Neural crest cell (in vitro differentiated cells): ENCODE measurements around the gene ACBD5. TPM values are rescaled to one million over a fixed set of nuclear protein-coding genes. Genes with fewer than 3 reads are reported as not detected.

Source experiments
- DNase-seq: peaks from one replicate; pipeline ENCODE4 v3.0.0; 2021; ENCODE audit warnings: low read depth, mixed read lengths, low spot score
- H3K27ac Mint-ChIP-seq: one replicate; pipeline ENCODE4 v1.8.0; 2021; ENCODE audit warnings: mild to moderate bottlenecking, mixed read lengths; ENCODE audit not compliant: unreplicated experiment
- H3K27me3 Mint-ChIP-seq: 2 replicates; pipeline ENCODE4 v1.8.0; 2021; ENCODE audit warnings: low read depth, mild to moderate bottlenecking, mixed read lengths
- H3K36me3 Mint-ChIP-seq: 2 replicates; pipeline ENCODE4 v1.8.0; 2021; ENCODE audit warnings: low read depth, mild to moderate bottlenecking, mixed read lengths
- H3K4me1 Mint-ChIP-seq: 2 replicates; pipeline ENCODE4 v1.8.0; 2021; ENCODE audit warnings: mixed read lengths
- H3K4me3 Mint-ChIP-seq: one replicate; pipeline ENCODE4 v1.8.0; 2021; ENCODE audit warnings: mild to moderate bottlenecking, mixed read lengths
- H3K9me3 Mint-ChIP-seq: 2 replicates; pipeline ENCODE4 v1.8.0; 2021; ENCODE audit warnings: mixed read lengths
- total RNA-seq: library from RNA; stranded (reverse); gene quantifications from 2 replicates; pipeline ENCODE4 v1.2.1, GENCODE V29; 2021
- TF ChIP-seq, protein P1 (sequence below): fragments of 200-600 bp; sonication (generic); conservative IDR thresholded peaks from 2 replicates; pipeline ENCODE4 v1.5.0; 2021; ENCODE audit warnings: antibody characterized with exemption, mild to moderate bottlenecking

Gene ACBD5
- total RNA-seq, 1 donor from 2014 or later: 17.4 TPM

DNA sequence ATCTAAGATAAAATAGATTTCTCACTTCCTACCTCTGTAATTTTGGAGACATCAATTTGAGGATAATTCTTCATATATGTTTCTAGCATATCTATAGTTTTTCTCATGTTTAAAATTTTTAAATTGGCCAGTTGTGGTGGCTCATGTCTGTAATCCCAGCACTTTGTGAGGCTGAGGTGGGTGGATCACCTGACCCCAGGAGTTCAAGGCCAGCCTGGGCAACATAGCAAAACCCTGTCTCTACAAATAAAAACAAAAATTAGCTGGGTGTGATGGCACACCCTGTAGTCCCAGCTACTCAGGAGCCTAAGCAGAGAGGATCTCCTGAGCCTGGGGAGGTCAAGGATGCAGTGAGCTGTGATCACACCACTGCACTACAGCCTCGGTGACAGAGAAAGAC lies 4.9 kb downstream of the ACBD5 start:
- no peaks in the 10 kb centered on the region for H3K9me3 Mint-ChIP-seq
- H3K27ac Mint-ChIP-seq: no peak overlapping the region
- H3K27me3 Mint-ChIP-seq: no peaks in the 10 kb centered on the region
- DNase-seq: no peak
- peaks cover 15% of the 10 kb centered on the region for H3K4me1 Mint-ChIP-seq
- no peaks in the 10 kb centered on the region for H3K36me3 Mint-ChIP-seq
- H3K4me3 Mint-ChIP-seq: no peak overlapping the region
- TF ChIP-seq, protein P1, sequence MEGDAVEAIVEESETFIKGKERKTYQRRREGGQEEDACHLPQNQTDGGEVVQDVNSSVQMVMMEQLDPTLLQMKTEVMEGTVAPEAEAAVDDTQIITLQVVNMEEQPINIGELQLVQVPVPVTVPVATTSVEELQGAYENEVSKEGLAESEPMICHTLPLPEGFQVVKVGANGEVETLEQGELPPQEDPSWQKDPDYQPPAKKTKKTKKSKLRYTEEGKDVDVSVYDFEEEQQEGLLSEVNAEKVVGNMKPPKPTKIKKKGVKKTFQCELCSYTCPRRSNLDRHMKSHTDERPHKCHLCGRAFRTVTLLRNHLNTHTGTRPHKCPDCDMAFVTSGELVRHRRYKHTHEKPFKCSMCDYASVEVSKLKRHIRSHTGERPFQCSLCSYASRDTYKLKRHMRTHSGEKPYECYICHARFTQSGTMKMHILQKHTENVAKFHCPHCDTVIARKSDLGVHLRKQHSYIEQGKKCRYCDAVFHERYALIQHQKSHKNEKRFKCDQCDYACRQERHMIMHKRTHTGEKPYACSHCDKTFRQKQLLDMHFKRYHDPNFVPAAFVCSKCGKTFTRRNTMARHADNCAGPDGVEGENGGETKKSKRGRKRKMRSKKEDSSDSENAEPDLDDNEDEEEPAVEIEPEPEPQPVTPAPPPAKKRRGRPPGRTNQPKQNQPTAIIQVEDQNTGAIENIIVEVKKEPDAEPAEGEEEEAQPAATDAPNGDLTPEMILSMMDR: no peak

DNA sequence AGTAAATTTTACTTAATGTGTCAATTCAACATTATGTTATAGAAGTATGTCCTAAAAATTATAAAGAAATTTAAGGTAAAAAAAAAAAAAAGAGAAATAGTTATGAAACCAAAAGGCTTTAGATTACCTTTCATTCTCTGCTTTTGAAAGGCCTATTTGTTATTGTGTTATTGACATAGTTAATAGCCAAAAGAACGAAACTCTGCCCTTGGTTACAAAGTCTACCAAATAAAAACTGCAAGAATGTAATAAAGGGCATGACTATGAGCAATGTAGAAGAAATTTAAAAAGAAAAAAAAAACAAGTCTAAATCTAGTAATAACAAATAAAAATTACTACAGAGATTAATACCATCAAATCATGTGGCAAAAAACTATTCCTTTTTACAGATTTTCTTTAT lies 10.6 kb downstream of the ACBD5 start:
- no peaks in the 10 kb centered on the region for H3K27me3 Mint-ChIP-seq
- H3K4me1 Mint-ChIP-seq: no peaks in the 10 kb centered on the region
- H3K4me3 Mint-ChIP-seq: no peak overlapping the region
- no peaks in the 10 kb centered on the region for H3K9me3 Mint-ChIP-seq
- H3K27ac Mint-ChIP-seq: no peak overlapping the region
- no peaks in the 10 kb centered on the region for H3K36me3 Mint-ChIP-seq
- TF ChIP-seq, protein P1: no peak
- no peak for DNase-seq

DNA sequence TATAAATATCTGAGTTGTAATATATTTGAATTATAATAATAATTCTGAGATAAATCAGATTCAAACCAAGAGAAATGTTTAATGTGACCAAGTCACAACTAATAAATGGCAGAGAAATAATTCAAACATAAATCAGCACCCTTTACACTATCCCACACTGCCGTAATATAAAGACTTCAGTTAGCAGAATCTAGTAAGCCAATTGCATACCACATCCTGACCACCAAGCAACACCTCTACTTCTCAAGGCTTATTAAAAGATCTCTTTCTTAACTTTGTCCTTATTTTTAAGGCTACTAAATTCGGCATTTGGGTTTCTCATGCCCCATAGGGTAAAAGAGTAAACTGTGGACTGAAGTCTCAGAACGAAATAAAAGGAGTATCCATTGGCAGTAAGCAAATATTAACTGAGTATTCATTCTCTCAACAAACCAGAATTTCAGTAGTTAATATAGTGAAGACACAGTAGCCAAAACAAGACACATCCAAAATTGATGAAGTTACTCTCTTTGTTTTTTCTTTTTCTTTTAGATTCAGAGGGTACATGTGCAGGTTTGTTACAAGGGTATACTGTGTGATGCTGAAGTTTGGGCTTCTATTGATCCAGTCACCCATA lies 14.8 kb downstream of the ACBD5 start:
- H3K4me1 Mint-ChIP-seq: no peaks in the 10 kb centered on the region
- H3K27ac Mint-ChIP-seq: no peak overlapping the region
- TF ChIP-seq, protein P1: no peak
- H3K27me3 Mint-ChIP-seq: no peaks in the 10 kb centered on the region
- no peaks in the 10 kb centered on the region for H3K36me3 Mint-ChIP-seq
- no peak for DNase-seq
- no peaks in the 10 kb centered on the region for H3K9me3 Mint-ChIP-seq
- H3K4me3 Mint-ChIP-seq: no peak overlapping the region

DNA sequence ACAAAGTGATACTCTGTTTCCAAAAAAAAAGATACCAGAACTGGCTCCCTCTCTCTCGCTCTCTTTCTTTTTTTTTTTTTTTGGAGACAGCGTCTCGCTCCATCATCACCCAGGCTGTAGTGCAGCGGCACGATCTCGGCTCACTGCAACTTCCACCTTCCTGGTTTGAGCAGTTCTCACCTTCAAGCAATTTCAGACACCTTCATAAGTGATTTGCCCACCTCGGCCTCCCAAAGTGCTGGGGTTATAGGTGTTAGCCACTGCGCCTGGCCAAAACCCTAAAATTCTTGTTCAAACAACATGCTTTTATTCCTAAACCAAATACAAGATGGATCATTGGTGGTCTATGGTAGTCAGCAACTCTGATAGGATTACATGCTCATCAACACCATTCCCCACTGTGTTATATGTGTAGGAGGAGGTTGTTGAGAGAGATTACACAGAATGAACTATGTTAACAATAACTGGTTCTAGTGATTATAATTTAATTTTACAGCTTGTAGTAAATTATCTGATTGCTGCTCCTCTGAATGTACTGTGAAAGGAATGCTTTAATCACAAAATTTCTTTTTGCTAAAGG lies 15.5 kb downstream of the ACBD5 start:
- H3K27ac Mint-ChIP-seq: no peak overlapping the region
- H3K9me3 Mint-ChIP-seq: no peaks in the 10 kb centered on the region
- TF ChIP-seq, protein P1: no peak
- H3K27me3 Mint-ChIP-seq: no peaks in the 10 kb centered on the region
- H3K36me3 Mint-ChIP-seq: no peaks in the 10 kb centered on the region
- DNase-seq: no peak
- H3K4me1 Mint-ChIP-seq: no peaks in the 10 kb centered on the region
- H3K4me3 Mint-ChIP-seq: no peak overlapping the region

DNA sequence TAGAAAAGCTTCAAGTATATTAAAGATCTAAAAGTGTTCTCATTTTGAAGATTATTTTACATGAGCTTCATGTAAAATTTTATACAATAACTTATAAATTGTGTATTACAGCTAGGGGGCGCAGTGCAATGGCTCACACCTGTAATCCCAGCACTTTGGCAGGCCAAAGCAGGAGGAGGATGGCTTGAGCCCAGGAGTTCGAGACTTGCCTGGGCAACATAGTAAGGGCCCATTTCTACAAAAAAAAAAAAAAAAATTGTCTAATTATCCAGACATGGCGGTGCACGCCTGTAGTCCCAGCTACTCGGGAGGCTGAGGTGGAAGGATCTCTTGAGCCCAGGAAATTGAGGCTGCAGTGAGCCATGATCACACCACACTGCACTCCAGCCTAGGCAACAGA lies 16.6 kb downstream of the ACBD5 start:
- H3K27me3 Mint-ChIP-seq: no peaks in the 10 kb centered on the region
- peaks cover 5% of the 10 kb centered on the region for H3K36me3 Mint-ChIP-seq
- peak; percentile 5 for DNase-seq

More for the DNA sequence above, 16.6 kb downstream of the ACBD5 start:
- TF ChIP-seq, protein P1: peak; percentile 76
- Mint-ChIP-seq H3K4me1 (no peaks in the 10 kb centered on the region), H3K9me3 (no peaks in the 10 kb centered on the region), H3K4me3 (no peak overlapping the region), H3K27ac (no peak overlapping the region)
